H1 (cell line): ENCODE results near the gene INTU. TPM values are rescaled to one million over a fixed set of nuclear protein-coding genes. Genes with fewer than 3 reads are reported as not detected.

Source experiments
- SIRT6 ChIP-seq: IDR thresholded peaks from one replicate; pipeline ENCODE4 v1.7.1; 2012; ENCODE audit warnings: low read length, inconsistent platforms
- polyA plus RNA-seq, 7 experiments: library from polyadenylated mRNA; depleted of rRNA in 3 of 7; stranded (reverse) in 5 of 7; unstranded in 2 of 7; fragments of >200 nt in 5 of 7; fragments of 200-250 nt in 2 of 7; gene quantifications; 1 replicate in 5 of 7; 2 replicates in 1 of 7; 4 replicates in 1 of 7; pipeline versions ENCODE4 v1.2.1 to v1.2.3, GENCODE V29; 2011 to 2013; ENCODE audit warnings: missing spikeins in 2 of 7, mixed read lengths in 2 of 7
- total RNA-seq: library from RNA; stranded (reverse); fragmentation: NEBNext Ultra II Directional; extraction: Animal tissue kit (Norgen Biotek cat#: 25700); gene quantifications from 2 replicates; pipeline ENCODE4 v1.2.1, GENCODE V29; 2021

INTU gene
- total and polyA plus RNA-seq, 2 of the 8 experiments (the other 6 are each of a cell fraction or from before 2014, with no cell fraction given), result 6.0 to 15.1 TPM

DNA sequence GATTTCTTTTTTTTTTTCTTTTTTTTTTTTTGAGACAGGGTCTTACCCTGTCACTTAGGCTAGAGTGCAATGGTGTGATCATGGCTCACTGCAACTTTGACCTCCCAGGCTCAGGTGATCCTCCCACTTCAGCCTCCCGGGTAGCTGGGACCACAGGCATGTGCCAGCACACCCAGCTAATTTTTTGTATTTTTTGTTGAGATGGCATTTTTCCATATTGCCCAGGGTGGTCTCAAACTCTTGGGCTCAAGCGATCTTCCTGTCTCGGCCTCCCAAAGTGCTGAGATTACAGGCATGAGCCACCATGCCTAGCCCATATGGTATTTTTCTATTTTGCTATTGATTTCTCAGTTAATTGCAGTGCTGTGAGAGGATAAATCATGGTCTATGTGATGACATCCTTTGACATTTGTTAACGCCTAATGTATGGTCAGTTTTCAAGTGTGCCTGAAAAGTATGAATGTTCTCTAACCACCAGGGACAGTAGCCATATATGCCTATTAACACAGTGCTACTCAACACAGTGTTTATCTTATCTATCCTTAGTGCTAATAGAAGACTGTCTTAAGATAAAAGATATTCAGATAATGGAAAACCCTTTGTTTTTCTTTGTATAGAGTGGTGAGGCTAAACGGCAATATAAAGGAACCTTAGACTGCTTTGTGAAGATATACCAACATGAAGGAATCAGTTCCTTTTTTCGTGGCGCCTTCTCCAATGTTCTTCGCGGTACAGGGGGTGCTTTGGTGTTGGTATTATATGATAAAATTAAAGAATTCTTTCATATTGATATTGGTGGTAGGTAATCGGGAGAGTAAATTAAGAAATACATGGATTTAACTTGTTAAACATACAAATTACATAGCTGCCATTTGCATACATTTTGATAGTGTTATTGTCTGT, 140.3 kb downstream of the INTU start (continued):
- TF ChIP-seq SIRT6, result no peak
- TF ChIP-seq, all 59 proteins: peak for 0
